Endothelial cell of umbilical vein (primary cell): ENCODE data around the gene HERC5. TPM values are rescaled to one million over a fixed set of nuclear protein-coding genes. Genes with fewer than 3 reads are reported as not detected.
A peak's percentile ranks its signal among the peaks of the same experiment; 100 is the strongest.

ENCODE experiments used
- BruUV-seq: library from RNA; stranded (reverse); fragments of 400-500 nt; replicated peaks from 2 replicates; lab custom pipeline; 2021; lab: Mats Ljungman, UMichigan
- CTCF ChIA-PET: fragments of 300-600, 350-600 bp; sonication (Branson Sonifier 250); formaldehyde crosslinking; loops from one replicate; lab custom pipeline; 2021; ENCODE audit warnings: antibody characterized with exemption, inconsistent platforms; lab: Charles Lee
- POLR2A ChIA-PET: fragments of 300-600, 350-600 bp; sonication (Branson Sonifier 250); formaldehyde crosslinking; loops from one replicate; lab custom pipeline; 2021; ENCODE audit warnings: antibody characterized with exemption, inconsistent platforms; lab: Charles Lee
- DNase-seq: peaks from one replicate; pipeline ENCODE4 v3.0.0-alpha.2; 2011; ENCODE audit warnings: low read depth, low spot score
- FAIRE-seq: peaks from 2 replicates; lab custom pipeline; 2011; peaks lifted over from hg19 to GRCh38; lab: Jason Lieb, UNC
- H2AFZ ChIP-seq: 2 replicates; pipeline ENCODE4 v1.6.0; 2012; ENCODE audit warnings: low read depth, low read length, control low read depth, inconsistent platforms
- H3K27ac ChIP-seq: 2 replicates; pipeline ENCODE4 v1.5.1; 2011; ENCODE audit warnings: low read depth, mild to moderate bottlenecking, control low read depth, low read length, moderate library complexity; ENCODE audit not compliant: insufficient read depth
- H3K27me3 ChIP-seq, 2 experiments: 2 replicates each; pipeline versions ENCODE4 v1.6.0 to v1.6.1; 2011; ENCODE audit warnings: low read length in 2 of 2, mixed read lengths in 1 of 2; ENCODE audit not compliant: control insufficient read depth in 2 of 2, insufficient read depth in 2 of 2
- H3K36me3 ChIP-seq, 2 experiments: 2 replicates in 1 of 2; 3 replicates in 1 of 2; pipeline ENCODE4 v1.5.1; 2011; ENCODE audit warnings: low read length in 2 of 2, mild to moderate bottlenecking in 1 of 2, moderate library complexity in 1 of 2; ENCODE audit not compliant: control insufficient read depth in 2 of 2, insufficient read depth in 2 of 2; ENCODE audit errors: extremely low read depth in 1 of 2
- H3K4me1 ChIP-seq: 3 replicates; pipeline ENCODE4 v1.5.1; 2011; ENCODE audit warnings: mild to moderate bottlenecking, low read length; ENCODE audit not compliant: control insufficient read depth, insufficient read depth; ENCODE audit errors: extremely low read depth
- H3K4me2 ChIP-seq: 2 replicates; pipeline ENCODE4 v1.6.1; 2011; ENCODE audit warnings: low read length, control low read depth, mixed read lengths; ENCODE audit not compliant: insufficient read depth
- H3K4me3 ChIP-seq, 3 experiments: fragments of 200-600 bp in 1 of 3; sonication (generic), shearing (Covaris generic) in 1 of 3; replicated peaks in 1 of 3; 2 replicates each; pipeline ENCODE4 v1.5.1; 2011 to 2016; ENCODE audit warnings: control low read depth in 3 of 3, low read length in 3 of 3, mild to moderate bottlenecking in 2 of 3, inconsistent platforms in 1 of 3, low read depth in 1 of 3, moderate library complexity in 1 of 3; ENCODE audit not compliant: insufficient read depth in 1 of 3
- H3K79me2 ChIP-seq: 2 replicates; pipeline ENCODE4 v1.6.0; 2012; ENCODE audit warnings: low read length, inconsistent platforms; ENCODE audit not compliant: control insufficient read depth, insufficient read depth
- H3K9ac ChIP-seq: replicated peaks from 2 replicates; pipeline ENCODE3; 2011; ENCODE audit warnings: low read length, control low read depth; ENCODE audit not compliant: insufficient read depth; ENCODE audit errors: extremely low read depth
- H3K9me1 ChIP-seq: replicated peaks from 3 replicates; pipeline ENCODE4 v1.6.0; 2011; ENCODE audit warnings: mild to moderate bottlenecking, low read length; ENCODE audit not compliant: control insufficient read depth, insufficient read depth; ENCODE audit errors: extremely low read depth
- H3K9me3 ChIP-seq: replicated peaks from 2 replicates; pipeline ENCODE4 v1.5.1; 2012; ENCODE audit warnings: low read length, inconsistent platforms; ENCODE audit not compliant: control insufficient read depth, insufficient read depth
- H4K20me1 ChIP-seq: replicated peaks from 2 replicates; pipeline ENCODE3; 2011; ENCODE audit warnings: mild to moderate bottlenecking, low read length; ENCODE audit not compliant: control insufficient read depth, insufficient read depth; ENCODE audit errors: extremely low read depth
- CTCF ChIP-seq, 2 donors: IDR thresholded peaks; 1 replicate in 1 of 2; 2 replicates in 1 of 2; pipeline ENCODE4 v1.5.1; 2011; ENCODE audit warnings: low read length in 2 of 2, mild to moderate bottlenecking in 2 of 2, moderate library complexity in 2 of 2, control low read depth in 1 of 2, inconsistent platforms in 1 of 2, low read depth in 1 of 2; ENCODE audit not compliant: insufficient read depth in 1 of 2; ENCODE audit errors: extremely low read depth in 1 of 2
- EZH2 ChIP-seq: IDR thresholded peaks from 2 replicates; pipeline ENCODE4 v1.6.1; 2012; ENCODE audit warnings: borderline replicate concordance, low read depth, mild to moderate bottlenecking, moderate library complexity, low read length, inconsistent platforms; ENCODE audit not compliant: severe bottlenecking
- FOS ChIP-seq: IDR thresholded peaks from 2 replicates; pipeline ENCODE4 v1.6.1; 2011; ENCODE audit warnings: mild to moderate bottlenecking, low read length, moderate library complexity, borderline replicate concordance; ENCODE audit not compliant: insufficient read depth
- GATA2 ChIP-seq: IDR thresholded peaks from 2 replicates; pipeline ENCODE4 v1.7.0; 2011; ENCODE audit warnings: low read depth, mild to moderate bottlenecking, moderate library complexity, mixed read lengths, low read length; ENCODE audit not compliant: insufficient read length, insufficient read depth
- JUN ChIP-seq: IDR thresholded peaks from 2 replicates; pipeline ENCODE4 v1.6.1; 2011; ENCODE audit warnings: borderline replicate concordance, low read depth; ENCODE audit not compliant: insufficient read length, insufficient read depth
- MAX ChIP-seq: IDR thresholded peaks from 2 replicates; pipeline ENCODE4 v1.6.1; 2011; ENCODE audit not compliant: insufficient read depth, insufficient read length
- MYC ChIP-seq: IDR thresholded peaks from one replicate; pipeline ENCODE4 v1.6.1; 2011; ENCODE audit warnings: mild to moderate bottlenecking, low read depth, low read length
- POLR2A ChIP-seq: IDR thresholded peaks from 2 replicates; pipeline ENCODE4 v1.6.1; 2012; ENCODE audit warnings: low read depth, mild to moderate bottlenecking, control low read depth, low read length
- POLR2AphosphoS5 ChIP-seq: IDR thresholded peaks from 2 replicates; pipeline ENCODE4 v1.6.1; 2012; ENCODE audit warnings: low read depth, mild to moderate bottlenecking, control low read depth, low read length, moderate library complexity; ENCODE audit not compliant: insufficient read depth
- dilution Hi-C: fragments of 300-500 bp; cut with MboI; formaldehyde crosslinking; loops from one replicate; pipeline ENCODE4 v1.15.0; 2019; ENCODE audit warnings: low sequenced_read_pairs; ENCODE audit not compliant: extremely low pct_ligation_motif_present
- intact Hi-C: fragments of 100-400 bp; cut with micrococcal nuclease; formaldehyde crosslinking; loops from one replicate; pipeline ENCODE4 v1.10.0; 2022
- polyA plus RNA-seq, 4 experiments: library from polyadenylated mRNA; depleted of rRNA in 3 of 4; stranded (reverse) in 3 of 4; unstranded in 1 of 4; fragments of >200 nt; gene quantifications; 2 replicates each; pipeline versions ENCODE4 v1.2.1 to v1.2.3, GENCODE V29; 2011 to 2012; ENCODE audit warnings: missing spikeins in 1 of 4
- total RNA-seq: library from RNA; stranded (reverse); gene quantifications from 2 replicates; pipeline ENCODE4 v1.2.3, GENCODE V29; 2021

HERC5 gene
- total and polyA plus RNA-seq, 2 donors (not counting 3 experiments of a cell fraction or from before 2014, with no cell fraction given), result 0.19 to 0.91 TPM

- no peaks in the 10 kb centered on the region for H3K9me1 ChIP-seq
- dilution Hi-C loops, result no loop called here
- intact Hi-C loops, result loop anchor here (10.0 kb wide), 1 partner anchor 656 kb away; no protein-coding TSS in a partner anchor
- FAIRE-seq (peak; percentile 44), DNase-seq (no peak)
- H4K20me1 ChIP-seq, result no peaks in the 10 kb centered on the region
- H3K4me2 ChIP-seq, result peak overlapping the region; percentile 8
- H3K4me1 ChIP-seq, result peaks cover 10% of the 10 kb centered on the region
- no peak overlapping the region for H3K4me3 ChIP-seq
- H3K36me3 ChIP-seq, result no peaks in the 10 kb centered on the region
- H2AFZ ChIP-seq, result no peak overlapping the region
- BruUV-seq, result no TSS peak
- POLR2A ChIA-PET, result no interaction called here
- no peak overlapping the region for H3K27ac ChIP-seq
- H3K9me3 ChIP-seq, result no peaks in the 10 kb centered on the region
- no peak overlapping the region for H3K9ac ChIP-seq
- CTCF ChIA-PET, result interaction anchor here (1.0 to 16.1 kb wide), 6 partner anchors 33 to 457 kb away, joined by 3 to 519 read pairs (median 4); partner anchors contain the start of gene HERC5
- H3K79me2 ChIP-seq, result no peaks in the 10 kb centered on the region
- no peaks in the 10 kb centered on the region for H3K27me3 ChIP-seq
- TF ChIP-seq JUN (peak; percentile 34), GATA2 (no peak), POLR2A (no peak), EZH2 (no peak), FOS (peak; percentile 37), MAX (no peak), MYC (no peak), POLR2AphosphoS5 (no peak), CTCF (IDR thresholded peaks at IDR 0.05; ENCODE audit: extremely low read depth in 1 of 2, insufficient read depth in 1 of 2, low read depth in 1 of 2, low read length in 2 of 2) (no peak)
These were observed 54.3 kb downstream of the HERC5 start for GRCh38 chr4:88511236-88511635.
